Medulla oblongata (tissue), 1 donor: ENCODE results near the gene PAEP.

ENCODE experiments used
- DNase-seq: peaks from one replicate; pipeline ENCODE4 v3.0.0-alpha.2; 2015; ENCODE audit errors: extremely low spot score

PAEP gene

DNA sequence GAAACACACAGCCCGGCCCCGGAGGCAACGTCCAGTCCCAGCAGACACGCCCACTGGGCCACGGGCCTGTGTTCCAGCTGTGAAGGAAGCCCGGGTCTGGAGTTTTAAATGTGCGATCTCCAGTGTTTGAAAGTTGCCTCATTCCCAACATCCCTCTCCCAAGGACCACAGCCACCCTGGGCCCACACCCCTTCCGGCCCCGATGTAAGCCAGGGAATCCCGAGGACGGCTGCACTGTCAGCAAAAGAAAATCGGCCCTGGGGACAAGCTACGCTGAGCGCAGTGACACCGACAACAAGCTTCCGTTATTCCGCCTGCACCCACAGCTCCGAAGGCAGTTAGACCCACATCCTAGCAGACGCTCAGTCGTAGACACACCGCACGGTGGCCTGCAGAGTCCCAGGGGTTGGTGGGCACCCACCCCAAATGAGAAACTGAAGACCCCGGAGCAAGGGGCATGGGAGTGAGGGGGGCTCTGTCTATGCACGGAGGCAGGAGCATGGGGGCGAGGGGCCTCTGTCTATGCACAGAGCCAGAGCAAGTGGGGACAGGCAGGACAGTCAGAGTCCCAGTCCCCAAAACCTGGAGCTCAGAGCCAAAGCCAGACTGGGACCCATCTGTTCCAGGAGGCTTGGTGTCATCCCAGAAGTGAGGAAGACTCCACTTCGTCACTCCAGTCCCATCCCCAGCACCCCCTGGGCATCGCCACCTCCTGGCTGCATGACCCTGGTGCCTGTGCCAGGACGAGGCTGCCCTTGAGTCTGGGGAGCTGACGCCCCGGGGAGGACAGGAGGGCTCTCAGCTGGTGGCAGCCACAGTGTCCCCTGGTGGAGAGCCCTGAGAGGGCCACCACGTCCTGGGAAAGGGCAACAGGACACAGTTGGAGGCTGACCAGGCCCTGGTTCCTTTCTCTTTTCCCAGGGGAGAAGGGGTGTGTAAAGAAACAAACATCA is 54.4 kb downstream of the PAEP start:
- DNase-seq = no peak
